ENCODE measurements around the gene HEATR3. TPM values are rescaled to one million over a fixed set of nuclear protein-coding genes. Genes with fewer than 3 reads are reported as not detected.
A peak's percentile ranks its signal among the peaks of the same experiment; 100 is the strongest.

HEATR3 gene
- total and polyA plus RNA-seq, 2 of the 13 experiments (the other 11 are each of a cell fraction or from before 2014, with no cell fraction given) = 22.4 to 52.4 TPM

- TF ChIP-seq AGO2 (optimal IDR thresholded peaks at IDR 0.05; ENCODE audit: low read depth, low read length) = peak; percentile 75
- TF ChIP-seq TBP (CRISPR knock-in tag; IDR thresholded peaks at IDR 0.05) = no peak
- peak; percentile 86; the same call in 1 of the 2 replicates for TF ChIP-seq ZNF354B (CRISPR knock-in tag; IDR thresholded peaks at IDR 0.05)
- TF ChIP-seq, protein P1, sequence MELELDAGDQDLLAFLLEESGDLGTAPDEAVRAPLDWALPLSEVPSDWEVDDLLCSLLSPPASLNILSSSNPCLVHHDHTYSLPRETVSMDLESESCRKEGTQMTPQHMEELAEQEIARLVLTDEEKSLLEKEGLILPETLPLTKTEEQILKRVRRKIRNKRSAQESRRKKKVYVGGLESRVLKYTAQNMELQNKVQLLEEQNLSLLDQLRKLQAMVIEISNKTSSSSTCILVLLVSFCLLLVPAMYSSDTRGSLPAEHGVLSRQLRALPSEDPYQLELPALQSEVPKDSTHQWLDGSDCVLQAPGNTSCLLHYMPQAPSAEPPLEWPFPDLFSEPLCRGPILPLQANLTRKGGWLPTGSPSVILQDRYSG (CRISPR knock-in tag; IDR thresholded peaks at IDR 0.05) = no peak
- peak; percentile 12; the same call in 1 of the 2 replicates for TF ChIP-seq ZNF292 (CRISPR knock-in tag; IDR thresholded peaks at IDR 0.05; ENCODE audit: borderline replicate concordance, low read depth)
- TF ChIP-seq PHF21A (CRISPR knock-in tag; IDR thresholded peaks at IDR 0.05) = no peak; the same call in 1 of the 2 replicates
- TF ChIP-seq, protein P2, sequence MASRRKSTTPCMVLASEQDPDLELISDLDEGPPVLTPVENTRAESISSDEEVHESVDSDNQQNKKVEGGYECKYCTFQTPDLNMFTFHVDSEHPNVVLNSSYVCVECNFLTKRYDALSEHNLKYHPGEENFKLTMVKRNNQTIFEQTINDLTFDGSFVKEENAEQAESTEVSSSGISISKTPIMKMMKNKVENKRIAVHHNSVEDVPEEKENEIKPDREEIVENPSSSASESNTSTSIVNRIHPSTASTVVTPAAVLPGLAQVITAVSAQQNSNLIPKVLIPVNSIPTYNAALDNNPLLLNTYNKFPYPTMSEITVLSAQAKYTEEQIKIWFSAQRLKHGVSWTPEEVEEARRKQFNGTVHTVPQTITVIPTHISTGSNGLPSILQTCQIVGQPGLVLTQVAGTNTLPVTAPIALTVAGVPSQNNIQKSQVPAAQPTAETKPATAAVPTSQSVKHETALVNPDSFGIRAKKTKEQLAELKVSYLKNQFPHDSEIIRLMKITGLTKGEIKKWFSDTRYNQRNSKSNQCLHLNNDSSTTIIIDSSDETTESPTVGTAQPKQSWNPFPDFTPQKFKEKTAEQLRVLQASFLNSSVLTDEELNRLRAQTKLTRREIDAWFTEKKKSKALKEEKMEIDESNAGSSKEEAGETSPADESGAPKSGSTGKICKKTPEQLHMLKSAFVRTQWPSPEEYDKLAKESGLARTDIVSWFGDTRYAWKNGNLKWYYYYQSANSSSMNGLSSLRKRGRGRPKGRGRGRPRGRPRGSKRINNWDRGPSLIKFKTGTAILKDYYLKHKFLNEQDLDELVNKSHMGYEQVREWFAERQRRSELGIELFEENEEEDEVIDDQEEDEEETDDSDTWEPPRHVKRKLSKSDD (CRISPR knock-in tag; IDR thresholded peaks at IDR 0.05; ENCODE audit: low read depth) = peak; percentile 92
- no peak for TF ChIP-seq SP1 (IDR thresholded peaks at IDR 0.05)
- peak; percentile 83 for TF ChIP-seq SP1 (CRISPR knock-in tag; IDR thresholded peaks at IDR 0.05)
- TF ChIP-seq BATF2 (CRISPR knock-in tag; IDR thresholded peaks at IDR 0.05) = 0 out of 2 replicates have a peak, but pooled peaks have one; percentile 9
- TF ChIP-seq ZNF577 (CRISPR knock-in tag; IDR thresholded peaks at IDR 0.05; ENCODE audit: borderline replicate concordance, low read depth) = no peak
- no peak for TF ChIP-seq ZNF383 (CRISPR knock-in tag; IDR thresholded peaks at IDR 0.05; ENCODE audit: borderline replicate concordance)
- TF ChIP-seq, protein P3, sequence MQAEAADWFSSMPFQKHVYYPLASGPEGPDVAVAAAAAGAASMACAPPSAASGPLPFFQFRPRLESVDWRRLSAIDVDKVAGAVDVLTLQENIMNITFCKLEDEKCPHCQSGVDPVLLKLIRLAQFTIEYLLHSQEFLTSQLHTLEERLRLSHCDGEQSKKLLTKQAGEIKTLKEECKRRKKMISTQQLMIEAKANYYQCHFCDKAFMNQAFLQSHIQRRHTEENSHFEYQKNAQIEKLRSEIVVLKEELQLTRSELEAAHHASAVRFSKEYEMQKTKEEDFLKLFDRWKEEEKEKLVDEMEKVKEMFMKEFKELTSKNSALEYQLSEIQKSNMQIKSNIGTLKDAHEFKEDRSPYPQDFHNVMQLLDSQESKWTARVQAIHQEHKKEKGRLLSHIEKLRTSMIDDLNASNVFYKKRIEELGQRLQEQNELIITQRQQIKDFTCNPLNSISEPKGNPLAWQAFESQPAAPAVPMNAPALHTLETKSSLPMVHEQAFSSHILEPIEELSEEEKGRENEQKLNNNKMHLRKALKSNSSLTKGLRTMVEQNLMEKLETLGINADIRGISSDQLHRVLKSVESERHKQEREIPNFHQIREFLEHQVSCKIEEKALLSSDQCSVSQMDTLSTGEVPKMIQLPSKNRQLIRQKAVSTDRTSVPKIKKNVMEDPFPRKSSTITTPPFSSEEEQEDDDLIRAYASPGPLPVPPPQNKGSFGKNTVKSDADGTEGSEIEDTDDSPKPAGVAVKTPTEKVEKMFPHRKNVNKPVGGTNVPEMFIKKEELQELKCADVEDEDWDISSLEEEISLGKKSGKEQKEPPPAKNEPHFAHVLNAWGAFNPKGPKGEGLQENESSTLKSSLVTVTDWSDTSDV (CRISPR knock-in tag; IDR thresholded peaks at IDR 0.05) = no peak; the same call in 1 of the 2 replicates
- peak; percentile 74 for TF ChIP-seq NRL (CRISPR knock-in tag; IDR thresholded peaks at IDR 0.05; ENCODE audit: borderline replicate concordance)
- TF ChIP-seq ZNF33B (CRISPR knock-in tag; IDR thresholded peaks at IDR 0.05) = peak; percentile 75; the same call in 1 of the 2 replicates
- peak; percentile 90 for TF ChIP-seq TAF1 (CRISPR knock-in tag; IDR thresholded peaks at IDR 0.05)
- no peak; the same call in 1 of the 2 replicates for TF ChIP-seq GFI1 (CRISPR knock-in tag; IDR thresholded peaks at IDR 0.05; ENCODE audit: borderline replicate concordance)
- TF ChIP-seq, protein P4, sequence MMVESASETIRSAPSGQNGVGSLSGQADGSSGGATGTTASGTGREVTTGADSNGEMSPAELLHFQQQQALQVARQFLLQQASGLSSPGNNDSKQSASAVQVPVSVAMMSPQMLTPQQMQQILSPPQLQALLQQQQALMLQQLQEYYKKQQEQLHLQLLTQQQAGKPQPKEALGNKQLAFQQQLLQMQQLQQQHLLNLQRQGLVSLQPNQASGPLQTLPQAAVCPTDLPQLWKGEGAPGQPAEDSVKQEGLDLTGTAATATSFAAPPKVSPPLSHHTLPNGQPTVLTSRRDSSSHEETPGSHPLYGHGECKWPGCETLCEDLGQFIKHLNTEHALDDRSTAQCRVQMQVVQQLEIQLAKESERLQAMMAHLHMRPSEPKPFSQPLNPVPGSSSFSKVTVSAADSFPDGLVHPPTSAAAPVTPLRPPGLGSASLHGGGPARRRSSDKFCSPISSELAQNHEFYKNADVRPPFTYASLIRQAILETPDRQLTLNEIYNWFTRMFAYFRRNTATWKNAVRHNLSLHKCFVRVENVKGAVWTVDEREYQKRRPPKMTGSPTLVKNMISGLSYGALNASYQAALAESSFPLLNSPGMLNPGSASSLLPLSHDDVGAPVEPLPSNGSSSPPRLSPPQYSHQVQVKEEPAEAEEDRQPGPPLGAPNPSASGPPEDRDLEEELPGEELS (CRISPR knock-in tag; IDR thresholded peaks at IDR 0.05) = peak; percentile 58
- TF ChIP-seq ZNF17 (CRISPR knock-in tag; IDR thresholded peaks at IDR 0.05) = no peak
Observed at GRCh38 chr16:50152807-50153595, 87.2 kb downstream of the HEATR3 start, which contains the start of gene TENT4B (continued).

Measured in HepG2 (cell line).